GM03348 (cell line): ENCODE data around the gene ZMYM3.

Source experiments
- DNase-seq: peaks from one replicate; pipeline ENCODE4 v3.0.0; 2012; ENCODE audit warnings: low spot score

The ZMYM3 gene

GRCh38 chrX:71214152-71214551, 39.8 kb downstream of the ZMYM3 start:
- DNase-seq = no peak

- no peak for DNase-seq
Observed at GRCh38 chrX:71212536-71212935, 41.4 kb downstream of the ZMYM3 start.

GRCh38 chrX:71210816-71211215, 43.1 kb downstream of the ZMYM3 start:
- peak; percentile 37 for DNase-seq

GRCh38 chrX:71199252-71200008, 54.5 kb downstream of the ZMYM3 start:
- DNase-seq = no peak

DNA sequence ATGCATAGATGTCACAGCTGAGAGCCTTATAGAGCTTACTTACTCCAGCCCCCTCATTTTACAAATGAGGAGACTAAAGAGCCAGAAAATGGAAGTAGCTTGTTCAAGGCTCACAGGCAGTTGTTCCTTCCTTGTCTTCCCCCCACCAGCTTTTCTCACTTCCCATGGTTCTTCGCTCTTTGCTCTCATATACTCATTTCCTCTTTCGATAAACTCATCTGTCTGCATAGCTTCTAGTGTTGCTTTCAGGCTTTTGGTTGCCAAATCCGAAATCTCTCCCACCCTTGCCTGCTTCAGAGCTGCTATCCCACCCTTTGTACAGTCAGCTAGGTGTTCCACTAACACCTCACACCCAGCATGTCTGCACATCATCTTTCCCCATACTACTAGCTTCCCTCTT, 55.9 kb downstream of the ZMYM3 start:
- no peak for DNase-seq

DNA sequence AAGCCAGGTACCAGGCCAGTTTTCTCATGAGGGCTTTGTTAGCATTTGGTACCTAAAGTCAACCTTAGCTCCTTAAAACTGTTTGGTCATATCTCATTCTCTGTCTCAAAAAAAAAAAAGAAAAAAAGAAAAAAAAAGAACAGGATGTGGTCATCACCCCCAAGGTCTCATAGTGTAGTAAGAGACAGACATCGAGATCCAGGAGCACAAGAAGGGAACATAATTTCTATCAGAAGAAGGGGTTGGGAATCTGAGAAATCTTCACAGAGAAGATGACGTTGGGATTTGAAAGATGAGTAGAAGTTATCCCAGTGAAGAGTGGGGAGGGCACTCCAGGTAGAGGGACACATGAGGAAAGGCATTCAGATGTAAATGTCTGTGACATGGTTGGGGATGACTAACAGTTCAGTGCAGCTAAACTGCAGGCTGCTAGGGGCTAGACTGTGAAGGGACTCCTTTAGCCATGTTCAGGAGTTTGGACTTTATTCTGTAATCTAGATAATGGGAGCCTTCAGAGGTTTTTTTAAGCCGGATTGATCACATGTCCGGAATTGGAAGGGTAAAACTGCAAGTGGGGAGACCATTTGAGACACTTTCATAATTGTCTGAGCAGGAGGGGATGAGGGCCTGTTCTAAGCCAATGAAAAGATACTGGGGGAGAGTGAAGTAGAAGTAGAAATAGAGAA, 57.8 kb downstream of the ZMYM3 start:
- no peak for DNase-seq

- no peak for DNase-seq
Observed at GRCh38 chrX:71191248-71191647, 62.7 kb downstream of the ZMYM3 start.
